ENCODE results near the gene RAB32. TPM values are rescaled to one million over a fixed set of nuclear protein-coding genes. Genes with fewer than 3 reads are reported as not detected.
"Not testable (repeated sequence)": the region's sequence is repeated elsewhere in the genome, so short reads cannot be mapped to it uniquely, and the experiment has no call there.

Gene RAB32
- total RNA-seq: 10 to 100 TPM; 12.5 to 16.0 TPM
- long read RNA-seq, partial matches to known transcripts: 0 of 3 reads
- long read RNA-seq, other reads (novel, unspliced or antisense): 0 of 3 reads

DNA sequence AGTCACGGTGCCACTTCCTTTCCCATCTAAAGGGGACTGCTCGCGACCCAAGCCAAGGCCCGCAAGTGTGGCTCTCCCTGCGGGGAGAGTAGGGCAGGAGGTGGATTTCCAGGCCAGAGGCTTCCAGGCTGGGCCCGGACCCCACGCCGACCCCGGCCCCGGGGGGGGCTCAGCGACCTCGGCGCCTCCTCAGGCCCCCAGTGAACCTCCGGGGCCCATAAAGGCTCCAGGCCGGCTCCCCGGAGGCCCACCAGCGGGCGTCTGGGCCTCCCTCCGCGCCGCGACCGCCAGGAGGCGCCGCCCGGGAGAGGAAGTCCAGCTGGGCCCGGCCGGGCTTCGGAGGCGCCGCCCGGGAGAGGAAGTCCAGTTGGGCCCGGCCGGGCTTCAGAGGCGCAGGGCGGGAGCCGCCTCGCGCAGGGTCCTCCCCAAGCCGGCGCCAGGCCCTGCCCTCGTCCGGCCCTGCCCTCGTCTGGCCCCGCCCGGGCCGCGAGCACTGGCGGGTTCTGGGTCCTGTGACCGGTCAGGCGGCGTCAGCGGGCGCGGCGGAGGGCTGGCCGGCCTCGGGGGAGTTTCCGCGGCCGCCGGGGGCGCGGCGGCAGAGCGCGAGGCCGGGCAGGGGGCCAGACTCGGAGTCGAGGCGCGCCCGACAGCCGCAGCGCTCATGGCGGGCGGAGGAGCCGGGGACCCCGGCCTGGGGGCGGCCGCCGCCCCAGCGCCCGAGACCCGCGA, at the start of gene RAB32:
RAB32 (plus strand) TSS at position 623 of the 729 bp plus-strand sequence; CDS start at position 662, 39 bp downstream.
- intact Hi-C loops (cut with DNase I): no loop called here
- ATAC-seq (peak; percentile 98 to 99), DNase-seq (peak; percentile 96)

DNA sequence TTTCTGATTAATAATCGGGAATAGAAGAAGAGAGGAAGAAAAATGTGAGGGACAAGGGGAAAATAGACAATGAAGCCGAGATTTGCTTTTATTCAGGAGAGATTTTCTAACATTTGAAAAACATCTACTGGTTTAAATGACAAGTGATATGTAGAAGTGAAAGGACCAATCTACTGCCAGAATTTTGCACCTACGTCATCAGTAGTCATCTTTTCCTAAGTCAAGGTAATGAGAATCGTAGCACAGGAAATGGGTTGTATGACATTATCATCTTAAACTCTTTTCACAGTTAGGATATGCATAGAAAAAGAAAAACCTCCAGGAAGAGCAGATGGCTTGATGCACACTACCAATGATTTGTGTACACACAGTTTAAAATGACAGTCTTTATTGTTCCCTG, 45.3 kb upstream of the RAB32 start:
- intact Hi-C loops (cut with DNase I): no loop called here
- ATAC-seq (no peak), DNase-seq (no peak)

DNA sequence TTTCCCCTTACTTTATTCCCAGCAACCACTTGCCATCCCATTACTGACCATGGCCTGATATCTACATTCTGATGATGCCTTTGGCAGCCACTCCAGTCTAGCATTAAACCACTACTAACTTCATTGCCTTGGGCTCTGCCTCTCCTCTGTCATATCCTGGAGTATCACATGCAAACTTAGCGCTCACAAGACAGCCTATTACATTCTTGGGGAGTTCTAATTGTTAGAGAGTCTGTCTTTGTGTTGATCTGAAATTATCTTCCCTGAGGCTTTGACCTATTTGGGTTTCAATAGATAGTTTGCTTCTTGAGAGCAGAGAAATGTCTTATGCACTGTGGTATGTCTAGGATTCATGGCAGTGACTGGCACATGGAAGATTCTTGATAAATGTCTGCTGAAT, 40.5 kb upstream of the RAB32 start:
- ATAC-seq (no peak), DNase-seq (no peak)
- intact Hi-C loops (cut with DNase I): no loop called here

DNA sequence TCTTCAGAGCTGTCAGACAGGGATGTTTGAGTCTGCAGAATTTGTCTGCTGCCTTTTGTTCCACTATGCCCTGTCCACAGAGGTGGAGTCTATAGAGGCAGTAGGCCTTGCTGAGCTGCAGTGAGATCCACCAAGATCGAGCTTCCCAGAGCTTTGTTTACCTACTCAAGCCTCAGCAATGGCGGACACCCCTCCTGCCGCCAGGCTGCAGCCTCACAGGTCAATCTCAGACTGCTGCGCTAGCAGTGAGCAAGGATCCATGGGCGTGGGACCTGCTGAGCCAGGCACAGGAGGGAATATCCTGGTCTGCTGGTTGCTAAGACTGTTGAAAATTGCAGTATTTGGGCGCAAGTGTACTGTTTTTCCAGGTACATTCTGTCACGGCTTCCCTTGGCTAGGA, 28.4 kb upstream of the RAB32 start:
- intact Hi-C loops (cut with DNase I): no loop called here
- DNase-seq (no peak), ATAC-seq (no peak)

DNA sequence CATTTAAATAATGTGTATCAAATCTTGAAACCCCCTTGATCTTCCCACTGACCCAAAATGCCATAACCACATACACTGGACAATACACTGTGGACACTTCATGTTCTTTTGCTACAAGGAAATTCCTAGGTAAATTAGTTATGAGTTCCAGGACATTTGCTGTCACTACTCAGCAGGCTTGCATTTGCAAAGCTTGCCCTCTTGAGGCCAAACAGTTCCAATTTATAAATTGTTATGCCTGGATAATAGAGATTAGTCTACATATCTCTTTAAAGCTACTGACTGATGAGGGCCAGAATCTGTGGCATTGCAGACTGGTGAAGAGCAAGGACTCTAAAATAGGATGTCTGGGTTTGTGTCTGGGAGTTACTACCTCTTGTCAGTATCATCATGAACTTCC, 17.4 kb upstream of the RAB32 start:
- ATAC-seq (no peak), DNase-seq (no peak)
- intact Hi-C loops (cut with DNase I): no loop called here

DNA sequence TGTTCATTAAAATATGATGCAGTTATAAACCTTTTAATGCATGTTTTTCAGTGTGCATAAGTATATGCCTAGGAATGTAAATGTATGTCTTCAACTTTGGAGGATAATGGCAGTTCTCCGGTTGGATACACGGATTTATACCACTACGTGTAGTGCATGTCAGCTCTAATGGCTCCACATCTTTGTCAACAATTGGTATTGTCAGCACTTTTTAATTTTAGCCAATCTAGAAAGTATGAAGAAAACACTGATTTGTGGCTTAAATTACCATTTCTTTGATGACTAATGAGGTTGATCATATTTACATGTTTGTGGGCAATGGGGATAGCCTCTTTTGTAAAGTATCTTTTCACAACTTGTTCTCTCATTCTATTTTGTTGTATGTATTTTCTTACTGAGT, 10.9 kb upstream of the RAB32 start:
- ATAC-seq (no peak), DNase-seq (no peak)
- intact Hi-C loops (cut with DNase I): no loop called here

DNA sequence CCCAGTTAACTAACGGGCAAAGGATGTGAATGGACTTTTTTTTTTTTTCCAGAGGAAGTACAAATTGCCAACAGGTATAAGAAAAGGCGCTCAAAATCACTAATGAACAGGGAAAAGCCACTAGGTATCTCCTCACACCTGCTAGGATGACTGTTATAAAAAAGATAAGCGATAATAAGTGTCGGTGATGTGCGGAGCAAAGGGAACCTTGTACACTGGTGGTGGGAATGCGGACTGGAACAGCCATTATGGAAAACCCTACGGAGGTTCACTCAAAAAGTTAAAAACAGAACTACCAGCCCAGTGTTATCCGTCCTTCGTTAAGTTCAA, 787 bp upstream of the RAB32 start:
- intact Hi-C loops (cut with DNase I): no loop called here
- no peak for ATAC-seq

DNA sequence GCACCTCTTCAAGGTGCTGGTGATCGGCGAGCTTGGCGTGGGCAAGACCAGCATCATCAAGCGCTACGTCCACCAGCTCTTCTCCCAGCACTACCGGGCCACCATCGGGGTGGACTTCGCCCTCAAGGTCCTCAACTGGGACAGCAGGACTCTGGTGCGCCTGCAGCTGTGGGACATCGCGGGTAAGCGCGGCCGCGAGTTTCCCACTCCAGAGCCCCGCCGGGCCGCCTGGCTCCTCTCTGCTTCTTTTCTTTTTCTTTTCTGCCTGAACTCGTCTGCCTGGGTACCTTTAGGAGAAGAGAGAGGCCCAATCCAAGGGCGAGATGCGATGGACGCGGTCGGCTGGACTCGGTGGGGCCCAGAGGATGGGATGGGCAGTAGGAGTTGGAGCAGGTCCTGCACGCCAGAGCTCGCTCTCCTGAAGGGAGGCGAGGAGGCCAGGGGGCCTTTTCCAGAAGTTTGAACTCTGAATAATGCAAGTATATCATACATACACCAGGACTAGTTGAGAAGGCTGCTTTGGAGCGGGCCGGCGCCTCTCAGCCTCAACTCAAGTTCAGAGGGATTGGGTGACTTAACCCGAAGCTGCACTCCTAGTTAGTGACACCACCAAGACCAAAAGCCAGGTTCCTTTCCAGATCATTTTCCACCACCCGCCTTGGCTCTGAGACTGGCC, 445 bp downstream of the RAB32 start:
- intact Hi-C loops (cut with DNase I): no loop called here
- DNase-seq (peak; percentile 45), ATAC-seq (peak; percentile 21 to 27)

More for the DNA sequence above, 787 bp upstream of the RAB32 start:
- no peak for DNase-seq

DNA sequence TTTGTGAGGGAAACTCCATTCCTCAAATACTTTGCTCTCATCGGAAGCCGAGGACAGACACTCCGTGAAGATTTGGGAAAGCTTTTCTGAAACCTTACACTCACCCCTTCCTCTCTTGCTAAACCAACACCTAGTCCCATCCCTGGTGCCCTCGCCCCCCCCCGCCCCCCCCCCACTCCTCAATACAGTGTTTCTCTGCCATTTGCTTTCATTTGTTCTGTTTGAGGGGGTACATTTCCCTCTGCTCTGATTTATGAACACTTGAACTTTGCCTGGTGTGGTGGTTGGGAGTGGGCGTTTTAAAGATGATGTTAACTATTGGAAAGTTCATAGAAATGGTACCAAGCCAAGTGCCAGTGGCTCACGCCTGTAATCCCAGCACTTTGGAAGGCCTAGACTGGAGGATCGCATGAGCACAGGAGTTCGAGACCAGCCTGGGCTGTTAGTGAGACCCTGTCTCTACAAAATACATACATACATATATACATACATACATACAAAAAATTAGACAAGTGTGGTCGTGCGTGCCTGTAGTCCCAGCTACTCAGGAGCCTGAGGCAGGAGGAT, 1.1 kb downstream of the RAB32 start:
- ATAC-seq: no peak
- no peak for DNase-seq
- intact Hi-C loops (cut with DNase I): no loop called here

DNA sequence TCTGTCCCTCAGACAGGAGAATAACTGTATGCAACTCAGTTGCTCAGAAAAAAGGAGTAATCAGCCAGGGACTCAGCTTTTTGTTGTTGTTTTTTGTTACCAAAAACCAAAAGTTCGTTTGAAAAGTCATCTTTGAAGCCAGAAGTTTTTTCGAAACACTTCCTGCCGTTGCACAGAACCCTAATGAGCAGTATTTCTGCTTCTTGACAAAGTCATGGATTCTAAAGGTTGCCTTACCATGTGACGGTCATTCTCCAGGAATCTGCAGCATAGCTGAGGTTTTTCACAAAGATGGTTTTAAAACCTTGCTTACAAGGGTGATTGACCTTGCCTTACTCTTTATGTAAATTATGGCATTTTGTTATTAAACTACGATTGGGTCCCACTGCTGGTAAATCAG, 1.9 kb downstream of the RAB32 start:
- intact Hi-C loops (cut with DNase I): no loop called here
- ATAC-seq: no peak

DNA sequence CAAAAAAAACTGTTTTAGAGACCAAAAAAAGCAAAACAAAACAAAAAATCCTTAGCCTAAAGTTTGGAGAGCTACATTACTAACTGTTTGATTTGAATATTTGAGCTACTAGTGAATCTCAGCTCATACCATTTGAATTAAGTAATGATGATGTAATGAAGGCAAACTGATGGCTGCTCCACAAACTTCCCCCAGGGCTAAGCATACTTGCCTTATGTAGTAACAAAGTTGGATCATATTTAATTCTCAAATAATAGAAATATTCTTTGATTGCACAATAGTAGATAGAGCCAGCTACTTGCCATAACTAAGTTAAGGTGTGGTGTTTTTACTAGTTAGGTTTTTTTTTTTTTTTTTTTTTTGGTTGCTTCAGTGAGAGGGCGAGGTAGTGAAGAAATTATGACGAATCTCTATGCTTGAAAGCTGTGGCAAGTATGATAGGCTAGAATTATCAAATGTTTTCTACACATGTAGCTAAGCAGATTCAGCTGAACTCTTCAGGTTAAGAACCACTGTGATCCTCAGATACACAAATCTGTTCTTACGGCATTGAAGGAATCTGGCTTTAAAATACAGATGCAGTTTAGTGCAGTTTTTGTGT, 2.9 kb downstream of the RAB32 start:
- DNase-seq: no peak
- peak in 1 of 2 donors; percentile 53 for ATAC-seq
- intact Hi-C loops (cut with DNase I): no loop called here

More for the DNA sequence above, 1.9 kb downstream of the RAB32 start:
- no peak for DNase-seq

DNA sequence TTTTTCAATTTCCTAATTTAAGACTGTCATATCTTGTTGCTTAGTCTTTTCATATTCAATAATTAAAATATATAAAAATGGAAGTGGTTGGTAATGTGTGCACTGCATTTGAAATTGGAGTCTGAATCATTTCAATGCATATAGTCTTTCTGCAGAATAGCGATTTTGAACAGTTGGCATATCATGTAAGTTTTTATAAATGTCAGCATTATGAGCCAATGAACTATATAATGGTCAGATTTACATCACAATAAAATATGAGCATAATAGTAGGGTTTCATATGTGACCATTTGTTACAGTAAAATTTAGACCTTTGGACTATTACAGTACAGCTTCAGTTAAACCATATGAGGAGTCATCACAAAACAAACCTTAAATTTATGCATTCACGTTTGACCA, 4.3 kb downstream of the RAB32 start:
- ATAC-seq (no peak), DNase-seq (no peak)
- intact Hi-C loops (cut with DNase I): no loop called here

DNA sequence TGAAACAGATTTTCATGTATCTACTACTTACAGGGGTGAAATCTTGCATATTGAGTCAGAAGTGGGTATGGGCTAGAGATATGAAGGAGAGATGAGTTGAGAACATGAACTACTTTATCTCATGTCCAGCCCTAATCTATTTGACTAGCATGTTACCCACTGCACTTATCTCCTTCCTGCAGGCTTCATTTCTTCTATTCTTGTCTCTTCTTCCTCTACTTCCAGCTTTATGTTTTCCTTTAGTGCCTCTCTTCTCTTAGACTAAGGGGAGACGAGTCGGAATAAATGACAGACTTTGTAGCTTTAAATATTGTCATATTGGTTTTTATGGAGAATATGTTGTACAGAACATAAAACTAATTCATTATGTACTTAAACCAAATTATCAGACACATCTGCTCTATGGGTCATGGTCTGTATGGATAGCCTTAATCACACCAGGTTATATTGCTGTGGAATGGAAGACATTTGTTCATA, 5.3 kb downstream of the RAB32 start:
- DNase-seq (no peak), ATAC-seq (no peak)
- intact Hi-C loops (cut with DNase I): no loop called here

DNA sequence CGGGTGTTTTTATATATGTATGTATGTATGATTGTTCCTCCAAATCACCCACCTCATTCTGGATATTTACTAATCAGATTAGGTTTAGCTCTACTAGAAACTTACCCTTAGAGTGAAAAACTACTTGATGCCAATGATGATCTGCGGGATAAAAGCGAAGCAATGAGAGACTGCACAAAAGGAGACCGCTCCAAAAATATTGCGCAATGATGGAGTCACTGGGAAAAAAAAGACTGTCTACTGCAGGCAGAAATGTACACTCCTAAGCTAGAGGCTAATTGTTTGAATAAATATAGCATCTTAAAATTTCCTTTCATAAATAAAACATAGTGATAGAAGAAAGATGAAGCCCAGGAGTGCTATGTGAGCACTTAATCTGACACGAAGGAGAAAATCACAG, 7.3 kb downstream of the RAB32 start:
- intact Hi-C loops (cut with DNase I): no loop called here
- ATAC-seq (peak in 1 of 2 donors; percentile 29), DNase-seq (no peak)

DNA sequence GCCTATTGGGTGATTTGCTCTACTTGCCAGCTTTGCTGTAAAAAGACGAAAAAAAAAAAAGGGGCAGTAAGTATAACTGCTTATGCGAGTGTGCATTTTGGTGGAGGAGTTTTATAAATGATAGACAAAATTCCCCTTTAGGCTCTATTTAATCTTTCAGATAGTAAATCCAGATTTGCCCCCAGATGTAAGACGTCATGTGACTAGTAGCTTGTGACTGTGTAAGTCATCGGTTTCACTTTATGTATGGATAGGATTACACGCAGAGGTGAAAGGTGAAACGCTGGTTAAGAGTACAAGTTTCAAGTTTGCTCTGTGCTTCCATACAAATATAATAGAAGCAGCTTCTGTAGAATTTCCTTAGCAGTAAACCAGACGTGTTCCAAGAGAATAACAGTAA, 7.9 kb downstream of the RAB32 start:
- no peak for DNase-seq
- no peak for ATAC-seq
- intact Hi-C loops (cut with DNase I): no loop called here

DNA sequence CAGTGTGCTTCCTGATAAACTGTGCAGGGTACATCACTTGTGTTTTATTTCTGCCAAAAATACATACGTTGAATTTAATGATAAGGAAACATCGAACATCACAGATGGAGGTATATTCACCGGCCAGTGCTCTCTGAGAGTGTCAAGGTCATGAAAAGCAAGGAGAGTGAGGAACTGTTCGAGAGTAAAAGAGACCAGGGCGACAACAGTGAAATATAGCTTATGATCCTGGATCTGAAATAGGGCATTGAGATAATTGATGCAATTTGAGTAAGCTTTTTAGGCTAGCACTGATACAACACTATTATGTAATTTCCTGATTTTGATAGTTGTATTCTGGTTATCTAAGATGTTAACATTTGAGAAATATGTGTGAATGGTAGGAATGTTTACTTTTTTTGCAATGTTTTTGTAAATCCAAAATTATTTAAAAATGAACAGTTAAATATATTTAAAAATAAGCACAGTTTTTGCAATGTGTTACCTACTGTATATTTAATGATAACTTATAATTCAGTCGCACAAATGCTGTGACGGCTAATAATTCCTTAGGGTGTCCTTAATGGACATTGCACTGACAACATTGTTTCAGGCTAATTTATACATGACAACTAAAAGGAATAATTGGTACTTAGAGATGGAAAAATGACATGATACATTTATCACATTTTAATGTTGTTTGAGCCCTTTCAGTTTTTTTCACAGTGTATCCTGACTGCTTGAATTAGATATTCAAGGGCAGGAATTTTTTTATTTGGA, 9.9 kb downstream of the RAB32 start:
- no peak for DNase-seq
- intact Hi-C loops (cut with DNase I): no loop called here
- ATAC-seq: no peak

DNA sequence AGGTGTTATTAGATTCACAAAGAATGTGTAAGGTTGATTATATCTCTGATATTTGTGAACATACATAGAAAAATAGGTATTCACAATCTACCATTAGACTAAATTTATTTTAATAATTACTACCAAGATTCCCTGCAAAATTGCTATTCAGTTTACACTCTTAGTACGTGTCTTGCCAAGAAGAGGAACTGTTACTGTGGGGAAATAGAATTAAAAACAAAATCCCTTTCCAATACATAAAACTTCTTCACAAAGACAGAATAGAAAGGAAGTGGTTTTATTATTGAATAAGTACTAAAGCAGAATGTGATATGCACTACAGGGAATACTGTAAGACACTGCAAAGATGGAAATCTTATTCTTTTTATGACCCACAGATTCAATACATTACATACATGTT, 17.0 kb downstream of the RAB32 start:
- ATAC-seq (no peak), DNase-seq (no peak)
- intact Hi-C loops (cut with DNase I): no loop called here

DNA sequence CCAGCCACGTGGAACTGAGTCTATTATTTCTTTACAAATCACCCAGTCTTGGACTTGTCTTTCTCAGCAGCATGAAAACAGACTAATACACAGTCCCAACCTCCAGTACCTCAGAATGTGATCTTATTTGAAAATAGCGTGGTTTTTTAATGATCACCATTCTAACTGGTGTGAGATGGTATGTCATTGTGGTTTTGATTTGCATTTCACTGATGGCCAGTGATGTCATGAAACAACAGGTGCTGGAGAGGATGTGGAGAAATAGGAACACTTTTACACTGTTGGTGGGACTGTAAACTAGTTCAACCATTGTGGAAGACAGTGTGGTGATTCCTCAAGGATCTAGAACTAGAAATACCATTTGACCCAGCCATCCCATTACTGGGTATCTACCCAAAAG, 23.0 kb downstream of the RAB32 start:
- intact Hi-C loops (cut with DNase I); DNase-seq; ATAC-seq: not testable (repeated sequence)

DNA sequence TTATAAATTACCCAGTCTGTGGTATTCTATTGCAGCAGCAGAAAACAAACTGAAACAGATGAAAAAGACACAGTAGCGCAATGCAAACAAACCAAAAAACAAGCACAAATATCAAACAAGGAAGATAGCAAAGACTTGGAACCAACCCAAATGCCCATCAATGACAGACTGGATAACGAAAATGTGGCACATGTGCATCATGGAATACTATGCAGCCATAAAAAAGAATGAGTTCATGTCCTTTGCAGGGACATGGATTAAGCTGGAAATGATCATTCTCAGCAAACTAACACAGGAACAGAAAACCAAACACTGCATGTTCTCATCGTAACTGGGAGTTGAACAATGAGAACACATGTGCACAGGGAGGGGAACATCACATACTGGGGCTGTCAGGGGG, 25.0 kb downstream of the RAB32 start:
- intact Hi-C loops (cut with DNase I); DNase-seq; ATAC-seq: not testable (repeated sequence)

All from left cardiac atrium (tissue), 4 donors.